Measurements from ENCODE around the gene OR56B1.

The OR56B1 gene

DNA sequence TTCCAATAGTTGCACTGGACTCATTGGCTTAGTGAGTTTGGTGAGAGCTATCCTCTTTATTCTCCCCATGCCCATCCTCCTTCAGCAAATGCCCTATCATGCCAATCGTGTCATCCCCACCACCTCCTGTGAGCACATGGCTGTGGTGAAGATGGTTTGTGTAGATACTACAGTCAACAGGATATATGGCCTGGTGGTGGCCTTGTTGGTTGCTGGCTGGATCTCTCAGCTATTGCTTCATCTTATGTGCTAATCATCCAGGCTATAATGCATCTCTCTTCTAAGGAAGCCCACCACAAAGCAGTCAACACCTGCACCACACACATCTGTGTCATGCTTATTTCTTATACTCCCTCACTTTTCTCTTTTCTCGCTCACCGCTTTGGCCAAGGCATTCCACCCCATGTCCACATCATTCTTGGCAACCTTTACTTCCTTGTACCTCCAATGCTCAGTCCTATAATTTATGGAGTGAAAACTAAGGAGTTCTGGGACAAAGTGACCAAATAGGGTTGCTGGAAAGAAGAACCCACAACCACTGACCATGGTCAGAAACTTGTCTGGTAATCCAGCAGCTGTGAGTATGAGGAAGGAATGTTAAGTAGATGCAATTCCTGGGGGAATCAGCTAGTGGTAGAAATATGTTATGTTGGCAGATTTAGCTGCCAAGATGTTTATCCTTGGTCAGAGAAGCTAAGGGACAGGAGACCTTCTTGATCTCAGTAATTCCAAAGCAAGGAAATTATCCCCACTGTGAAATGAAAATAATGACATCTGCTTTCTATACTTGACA is 16.3 kb upstream of the OR56B1 start:
- no peaks in the 10 kb centered on the region for H3F3A ChIP-seq (ENCODE audit: insufficient read depth, low read length)
- TF ChIP-seq, protein P1, sequence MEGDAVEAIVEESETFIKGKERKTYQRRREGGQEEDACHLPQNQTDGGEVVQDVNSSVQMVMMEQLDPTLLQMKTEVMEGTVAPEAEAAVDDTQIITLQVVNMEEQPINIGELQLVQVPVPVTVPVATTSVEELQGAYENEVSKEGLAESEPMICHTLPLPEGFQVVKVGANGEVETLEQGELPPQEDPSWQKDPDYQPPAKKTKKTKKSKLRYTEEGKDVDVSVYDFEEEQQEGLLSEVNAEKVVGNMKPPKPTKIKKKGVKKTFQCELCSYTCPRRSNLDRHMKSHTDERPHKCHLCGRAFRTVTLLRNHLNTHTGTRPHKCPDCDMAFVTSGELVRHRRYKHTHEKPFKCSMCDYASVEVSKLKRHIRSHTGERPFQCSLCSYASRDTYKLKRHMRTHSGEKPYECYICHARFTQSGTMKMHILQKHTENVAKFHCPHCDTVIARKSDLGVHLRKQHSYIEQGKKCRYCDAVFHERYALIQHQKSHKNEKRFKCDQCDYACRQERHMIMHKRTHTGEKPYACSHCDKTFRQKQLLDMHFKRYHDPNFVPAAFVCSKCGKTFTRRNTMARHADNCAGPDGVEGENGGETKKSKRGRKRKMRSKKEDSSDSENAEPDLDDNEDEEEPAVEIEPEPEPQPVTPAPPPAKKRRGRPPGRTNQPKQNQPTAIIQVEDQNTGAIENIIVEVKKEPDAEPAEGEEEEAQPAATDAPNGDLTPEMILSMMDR (IDR thresholded peaks at IDR 0.05; ENCODE audit: low read length) = no peak
- TF ChIP-seq EZH2 (optimal IDR thresholded peaks at IDR 0.05; ENCODE audit: low read depth, low read length) = no peak
- no peak for TF ChIP-seq EZH2phosphoT487 (IDR thresholded peaks at IDR 0.05; ENCODE audit: low read length)

GRCh38 chr11:5722622-5723021 is 13.6 kb upstream of the OR56B1 start:
- H4K20me1 ChIP-seq (ENCODE audit: insufficient read depth, low read length) = no peaks in the 10 kb centered on the region
- no peaks in the 10 kb centered on the region for H3K9me3 ChIP-seq (replicated peaks; ENCODE audit: insufficient read depth, low read length)
- no peak overlapping the region for H3K9ac ChIP-seq (ENCODE audit: low read length)
- no peak overlapping the region for H3K4me3 ChIP-seq (ENCODE audit: low read length)
- H3K4me1 ChIP-seq (ENCODE audit: low read length) = no peaks in the 10 kb centered on the region
- H3K9me2 ChIP-seq (replicated peaks; ENCODE audit: insufficient read depth, low read length) = no peaks in the 10 kb centered on the region
- no peaks in the 10 kb centered on the region for H3K27me3 ChIP-seq (replicated peaks; ENCODE audit: insufficient read depth, low read length)
- no peak overlapping the region for H3K27ac ChIP-seq (ENCODE audit: low read length)
- H3K79me2 ChIP-seq (ENCODE audit: low read length) = no peaks in the 10 kb centered on the region
- no peak for TF ChIP-seq EZH2phosphoT487 (IDR thresholded peaks at IDR 0.05; ENCODE audit: low read length)
- TF ChIP-seq, protein P1 (IDR thresholded peaks at IDR 0.05; ENCODE audit: low read length) = no peak
- TF ChIP-seq EZH2 (optimal IDR thresholded peaks at IDR 0.05; ENCODE audit: low read depth, low read length) = no peak
- no peak overlapping the region for H3K4me2 ChIP-seq (ENCODE audit: low read depth, low read length)
- no peaks in the 10 kb centered on the region for H3K36me3 ChIP-seq (replicated peaks; ENCODE audit: insufficient read depth, low read length)
- H3F3A ChIP-seq (ENCODE audit: insufficient read depth, low read length) = no peaks in the 10 kb centered on the region
- no peak overlapping the region for H2AFZ ChIP-seq (ENCODE audit: low read length)
- no peak for DNase-seq

More for the DNA sequence above, 16.3 kb upstream of the OR56B1 start:
- H3K9ac ChIP-seq (ENCODE audit: low read length) = no peak overlapping the region
- H3K4me1 ChIP-seq (ENCODE audit: low read length) = no peaks in the 10 kb centered on the region
- H3K27me3 ChIP-seq (replicated peaks; ENCODE audit: insufficient read depth, low read length) = no peaks in the 10 kb centered on the region
- no peaks in the 10 kb centered on the region for H3K9me2 ChIP-seq (replicated peaks; ENCODE audit: insufficient read depth, low read length)
- H3K79me2 ChIP-seq (ENCODE audit: low read length) = no peaks in the 10 kb centered on the region
- no peaks in the 10 kb centered on the region for H4K20me1 ChIP-seq (ENCODE audit: insufficient read depth, low read length)
- no peak for DNase-seq
- no peak overlapping the region for H3K27ac ChIP-seq (ENCODE audit: low read length)
- H2AFZ ChIP-seq (ENCODE audit: low read length) = no peak overlapping the region
- H3K4me3 ChIP-seq (ENCODE audit: low read length) = no peak overlapping the region
- H3K9me3 ChIP-seq (replicated peaks; ENCODE audit: insufficient read depth, low read length) = no peaks in the 10 kb centered on the region
- H3K36me3 ChIP-seq (replicated peaks; ENCODE audit: insufficient read depth, low read length) = no peaks in the 10 kb centered on the region
- H3K4me2 ChIP-seq (ENCODE audit: low read depth, low read length) = no peak overlapping the region

- H3K9ac ChIP-seq (ENCODE audit: low read length) = no peak overlapping the region
- no peaks in the 10 kb centered on the region for H3K9me3 ChIP-seq (replicated peaks; ENCODE audit: insufficient read depth, low read length)
- no peaks in the 10 kb centered on the region for H3K4me1 ChIP-seq (ENCODE audit: low read length)
- H3K27me3 ChIP-seq (replicated peaks; ENCODE audit: insufficient read depth, low read length) = no peaks in the 10 kb centered on the region
- H3K27ac ChIP-seq (ENCODE audit: low read length) = no peak overlapping the region
- no peaks in the 10 kb centered on the region for H3K9me2 ChIP-seq (replicated peaks; ENCODE audit: insufficient read depth, low read length)
- H3F3A ChIP-seq (ENCODE audit: insufficient read depth, low read length) = no peaks in the 10 kb centered on the region
- H3K36me3 ChIP-seq (replicated peaks; ENCODE audit: insufficient read depth, low read length) = no peaks in the 10 kb centered on the region
- H3K79me2 ChIP-seq (ENCODE audit: low read length) = no peaks in the 10 kb centered on the region
- no peak for DNase-seq
- TF ChIP-seq EZH2phosphoT487 (IDR thresholded peaks at IDR 0.05; ENCODE audit: low read length) (no peak), EZH2 (optimal IDR thresholded peaks at IDR 0.05; ENCODE audit: low read depth, low read length) (no peak)
- TF ChIP-seq, protein P1 (IDR thresholded peaks at IDR 0.05; ENCODE audit: low read length) = no peak
- H2AFZ ChIP-seq (ENCODE audit: low read length) = no peak overlapping the region
- H4K20me1 ChIP-seq (ENCODE audit: insufficient read depth, low read length) = no peaks in the 10 kb centered on the region
- no peak overlapping the region for H3K4me2 ChIP-seq (ENCODE audit: low read depth, low read length)
- H3K4me3 ChIP-seq (ENCODE audit: low read length) = no peak overlapping the region
These were observed 9.9 kb upstream of the OR56B1 start for GRCh38 chr11:5726351-5726750.

Measured in MM.1S (cell line).